Stimulated activated CD4-positive, alpha-beta T cell treated with anti-CD3 and anti-CD28 coated beads, Interleukin-1b, Interleukin-23, amount 100 ng/mL, for 24 hours (primary cell): ENCODE measurements around the gene PABPC5.

ENCODE experiments used
- DNase-seq, 4 experiments: peaks; one replicate each; pipeline ENCODE4 v3.0.0-alpha.2; 2020; ENCODE audit warnings: low read depth in 4 of 4, low spot score in 1 of 4

The PABPC5 gene

DNA sequence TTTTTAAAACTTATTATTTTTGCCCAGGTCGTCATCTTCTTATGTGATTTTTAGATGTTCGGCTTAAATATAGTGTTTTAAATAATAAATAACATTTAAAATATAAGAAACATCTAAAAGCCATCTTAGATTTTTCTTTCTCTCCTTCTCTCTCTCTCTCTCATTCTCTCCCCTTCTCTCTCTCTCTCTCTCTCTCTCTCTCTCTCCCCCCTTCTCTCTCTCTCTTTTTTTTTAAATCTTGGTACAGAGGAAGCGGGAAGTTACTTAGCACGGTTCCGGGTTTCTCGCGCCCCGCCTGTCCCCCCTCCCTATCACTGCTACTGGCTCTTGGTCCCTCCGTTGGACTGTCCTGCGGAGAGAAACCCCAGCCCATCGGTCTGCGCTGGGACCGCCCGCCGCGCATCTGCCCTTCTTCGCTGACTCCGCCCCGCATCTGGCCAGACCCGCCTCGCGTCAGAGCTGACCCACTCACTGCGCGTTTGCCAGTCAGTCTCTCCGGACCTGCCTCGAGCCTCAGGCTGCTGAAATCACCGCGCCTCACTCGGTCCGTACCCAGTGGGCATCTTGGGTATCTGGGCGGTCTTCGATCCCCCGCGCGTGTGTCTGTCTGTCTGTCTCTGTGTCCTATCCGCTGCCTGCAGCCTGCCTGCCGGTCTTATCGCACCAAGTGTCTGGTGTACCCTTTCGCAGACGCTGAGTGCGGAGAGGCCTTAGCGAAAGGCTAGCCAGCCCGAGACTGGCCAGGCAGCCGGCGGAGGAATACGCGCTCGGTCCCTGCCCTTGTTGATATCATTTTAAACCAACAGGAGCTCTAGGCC is at the start of gene PABPC5:
Gene PABPC5, plus strand, starts transcription at position 489 of the 818 bp plus-strand sequence. CDS start 739 bp downstream, outside the sequence.
- DNase-seq: no peak

DNA sequence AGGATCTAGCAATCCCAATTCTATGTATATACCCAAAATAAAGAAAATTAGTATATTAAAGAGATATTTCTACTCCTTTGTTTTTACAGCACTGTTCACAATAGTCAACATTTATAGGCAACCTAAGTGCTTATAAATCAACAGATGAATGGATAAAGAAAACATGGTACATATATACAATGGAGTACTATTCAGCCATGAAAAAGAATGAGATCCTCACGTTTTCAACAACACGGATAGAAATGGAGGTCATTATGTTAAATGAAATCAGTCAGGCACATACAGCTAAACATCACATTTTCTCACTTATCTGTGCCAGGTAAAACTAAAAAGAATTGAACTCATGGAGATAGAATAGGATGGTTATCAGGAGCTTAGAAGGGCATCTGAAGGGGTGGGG is 45.6 kb upstream of the PABPC5 start:
- no peak for DNase-seq

DNA sequence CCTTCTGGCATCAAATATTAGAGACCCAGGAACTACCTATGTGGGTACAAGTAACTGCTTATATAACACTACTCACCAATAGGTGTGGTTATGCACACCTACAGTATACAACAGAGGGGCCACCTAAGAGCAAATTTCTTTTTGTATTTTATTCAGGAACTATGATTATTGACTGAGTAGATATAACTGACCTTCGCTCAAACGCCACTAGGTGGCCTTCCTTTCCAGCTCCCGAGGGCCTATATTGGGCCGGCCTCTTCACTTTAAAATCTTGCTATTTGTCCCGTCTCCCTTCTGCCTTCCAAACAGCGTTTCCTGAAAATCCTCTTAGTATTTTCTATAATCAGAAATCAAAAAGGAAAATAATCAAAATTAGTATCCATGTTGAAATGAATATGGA is 19.9 kb upstream of the PABPC5 start:
- DNase-seq: no peak

DNA sequence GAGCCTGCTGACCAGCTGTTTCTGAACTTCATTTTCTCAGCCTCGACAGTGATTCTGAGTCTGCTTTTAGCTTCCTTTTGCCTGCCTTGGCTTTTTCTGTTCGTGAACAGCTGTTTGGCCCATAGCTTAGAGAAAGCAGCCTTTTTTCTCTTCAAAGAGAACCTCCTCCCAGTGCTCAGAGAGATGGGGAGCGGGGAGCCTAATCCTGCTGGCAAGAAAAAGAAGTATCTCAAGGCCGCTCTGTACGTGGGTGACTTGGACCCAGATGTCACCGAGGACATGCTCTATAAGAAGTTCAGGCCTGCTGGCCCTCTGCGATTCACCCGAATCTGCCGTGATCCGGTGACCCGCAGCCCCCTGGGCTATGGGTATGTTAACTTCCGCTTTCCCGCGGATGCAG is 756 bp downstream of the PABPC5 start:
- DNase-seq: no peak
